Activated T-cell treated with anti-CD3 and anti-CD28 coated beads for 48 hours (primary cell): ENCODE measurements around the gene GTF2H4.
"Not testable (repeated sequence)": the region's sequence is repeated elsewhere in the genome, so short reads cannot be mapped to it uniquely, and the experiment has no call there.

Experiments
- DNase-seq: peaks from one replicate; pipeline ENCODE4 v3.0.0-alpha.2; 2020; ENCODE audit warnings: low read depth

GTF2H4 gene

GRCh38 chr6:30926644-30927043 lies 18.6 kb downstream of the GTF2H4 start:
- DNase-seq, result no peak

- DNase-seq, result not testable (repeated sequence)
These were observed 19.1 kb downstream of the GTF2H4 start for GRCh38 chr6:30927080-30927479.

- DNase-seq, result no peak
These were observed 20.7 kb downstream of the GTF2H4 start for GRCh38 chr6:30928677-30929076.

- no peak for DNase-seq
These were observed 22.5 kb downstream of the GTF2H4 start for GRCh38 chr6:30930506-30930905.

- DNase-seq, result no peak
These were observed 23.3 kb downstream of the GTF2H4 start for GRCh38 chr6:30931272-30931671.

GRCh38 chr6:30931969-30932645 lies 24.1 kb downstream of the GTF2H4 start, which contains the start of gene SFTA2:
Gene SFTA2 (minus strand): TSS chr6:30932170. CDS start chr6:30932096, 74 bp downstream.
- DNase-seq, result no peak

- no peak for DNase-seq
These were observed 24.8 kb downstream of the GTF2H4 start for GRCh38 chr6:30932665-30933365.

- no peak for DNase-seq
These were observed 27.0 kb downstream of the GTF2H4 start for GRCh38 chr6:30935018-30935417.

GRCh38 chr6:30937265-30937664 lies 29.3 kb downstream of the GTF2H4 start:
- no peak for DNase-seq

GRCh38 chr6:30938730-30939129 lies 30.7 kb downstream of the GTF2H4 start:
- no peak for DNase-seq

GRCh38 chr6:30939473-30939872 lies 31.5 kb downstream of the GTF2H4 start:
- DNase-seq, result no peak

GRCh38 chr6:30940361-30940986 lies 32.5 kb downstream of the GTF2H4 start, which contains the start of gene MUCL3:
Gene MUCL3 (plus strand): TSS chr6:30940973. CDS start chr6:30941000, 27 bp downstream.
- no peak for DNase-seq

GRCh38 chr6:30942338-30943060 lies 34.5 kb downstream of the GTF2H4 start:
- DNase-seq, result no peak

- DNase-seq, result no peak
These were observed 36.0 kb downstream of the GTF2H4 start for GRCh38 chr6:30944051-30944450.

GRCh38 chr6:30945281-30945680 lies 37.3 kb downstream of the GTF2H4 start:
- DNase-seq, result no peak

GRCh38 chr6:30947231-30947630 lies 39.2 kb downstream of the GTF2H4 start:
- no peak for DNase-seq

- no peak for DNase-seq
These were observed 40.8 kb downstream of the GTF2H4 start for GRCh38 chr6:30948811-30949210.

- DNase-seq, result no peak
These were observed 44.0 kb downstream of the GTF2H4 start for GRCh38 chr6:30951907-30952469.

GRCh38 chr6:30954631-30955366 lies 46.8 kb downstream of the GTF2H4 start:
- DNase-seq, result no peak

- peak; percentile 82 for DNase-seq
These were observed 47.5 kb downstream of the GTF2H4 start for GRCh38 chr6:30955367-30956042.

- DNase-seq, result no peak
These were observed 49.7 kb downstream of the GTF2H4 start for GRCh38 chr6:30957716-30958115.
